Heart left ventricle (tissue), 16 donors: ENCODE results near the gene SSX1. TPM values are rescaled to one million over a fixed set of nuclear protein-coding genes. Genes with fewer than 3 reads are reported as not detected.
"Not testable (repeated sequence)": the region's sequence is repeated elsewhere in the genome, so short reads cannot be mapped to it uniquely, and the experiment has no call there.

ENCODE experiments used
- ATAC-seq, 4 donors: fragments of 200-7000 bp; cut with Tn5 transposase; one replicate each; pipeline ENCODE4 v1.9.1; 2020 to 2022; ENCODE audit warnings: moderate library complexity in 4 of 4, mild to moderate bottlenecking in 3 of 4, moderate number of reproducible peaks in 1 of 4
- DNase-seq, 5 donors: peaks; one replicate each; pipeline ENCODE4 v3.0.0-alpha.2; 2020
- H3K27ac ChIP-seq, 12 donors: fragments of 200-600 bp; sonication (generic) in 4 of 12; one replicate each; pipeline versions ENCODE4 v1.5.0 to v1.8.0; 2016 to 2022; ENCODE audit warnings: mild to moderate bottlenecking in 2 of 12
- H3K27me3 ChIP-seq, 9 donors: fragments of 200-600 bp; sonication (generic) in 2 of 9; one replicate each; pipeline versions ENCODE4 v1.5.1 to v1.8.0; 2016 to 2022; ENCODE audit warnings: mild to moderate bottlenecking in 3 of 9
- H3K36me3 ChIP-seq, 9 donors: fragments of 200-600 bp; sonication (generic) in 2 of 9; one replicate each; pipeline versions ENCODE4 v1.5.0 to v1.8.0; 2018 to 2022; ENCODE audit warnings: mild to moderate bottlenecking in 2 of 9
- H3K4me1 ChIP-seq, 12 donors: fragments of 200-600 bp; sonication (generic) in 4 of 12; one replicate each; pipeline versions ENCODE4 v1.5.0 to v1.8.0; 2016 to 2022; ENCODE audit warnings: mild to moderate bottlenecking in 3 of 12
- H3K4me3 ChIP-seq, 12 donors: fragments of 200-600 bp; sonication (generic) in 4 of 12; one replicate each; pipeline versions ENCODE4 v1.5.0 to v1.8.0; 2017 to 2022; ENCODE audit warnings: mild to moderate bottlenecking in 9 of 12, moderate library complexity in 4 of 12
- H3K9me3 ChIP-seq, 12 donors: fragments of 200-600 bp; sonication (generic) in 4 of 12; one replicate each; pipeline versions ENCODE4 v1.5.0 to v1.8.0; 2016 to 2022; ENCODE audit warnings: mild to moderate bottlenecking in 1 of 12
- POLR2A ChIP-seq, 2 donors: fragments of 450-650 bp; IDR thresholded peaks; one replicate each; pipeline ENCODE4 v1.6.1; 2017; ENCODE audit warnings: antibody characterized with exemption in 2 of 2, mild to moderate bottlenecking in 2 of 2, moderate library complexity in 2 of 2
- WGBS, 4 donors: extraction: QIAGEN DNeasy Blood & Tissue Kit in 2 of 4; methylation state at CpG; one replicate each; pipeline versions ENCODE4 v1.1.5 to v1.1.7; 2013 to 2018; 5-methylcytosine and 5-hydroxymethylcytosine counted together
- intact Hi-C, 10 donors: fragments of 100-400 bp; cut with DNase I; formaldehyde crosslinking; loops; one replicate each; pipeline versions ENCODE4 v1.11.1 to v1.14.2; 2022
- long read RNA-seq, 3 donors: library from polyadenylated mRNA; unstranded; transcript quantifications; one replicate each; pipeline ENCODE4 v2.0.0, GENCODE V29; 2020 to 2021
- polyA plus RNA-seq, 2 donors: library from polyadenylated mRNA; stranded (reverse); fragments of 200-250 nt; gene quantifications; one replicate each; pipeline ENCODE4 v1.2.3, GENCODE V29; 2013
- total RNA-seq, 9 donors: library from RNA; depleted of rRNA in 2 of 9; stranded (reverse); fragments of >200 nt in 2 of 9; fragmentation: NEBNext Ultra II Directional in 3 of 9; extraction: Animal tissue kit (Norgen Biotek cat#: 25700) in 3 of 9; gene quantifications; one replicate each; pipeline versions ENCODE4 v1.1.0 to v1.2.4, GENCODE V29; 2016 to 2023
- TF ChIP-seq, protein P1 (sequence below), 12 donors: fragments of 200-600 bp; sonication (generic) in 4 of 12; IDR thresholded peaks; one replicate each; pipeline versions ENCODE4 v1.5.0 to v1.8.0; 2018 to 2022; ENCODE audit warnings: antibody characterized with exemption in 12 of 12, mild to moderate bottlenecking in 5 of 12
- donor health status: ischemic (EF 13 %, LVEDD 7.1; RV severe dilation, severe dysfunction).
- donor health status: healthy with polysubstance abuse.
- donor health status: DM: no; HTN: yes; CAD: no.
- donor health status: DM: no; HTN: no; CAD: no.
- donor health status: ischemic (EF 25% LVEDD 6.9; RV normal size, moderate dysfunction).
- donor health status: ischemic (EF 25% LVEDD 5.7; RV mildly dilated, moderate dysfunction).
- donor health status: healthy.
- donor health status: DM: yes; HTN: yes; CAD: no.
- donor health status: ischemic (EF 35%, LVEDD 5.7; RV mildly dilated, moderate dysfunction).
- donor health status: nonischemic (EF 11% LVEDD 7.7; RV severe dilation, severe dysfunction).
- donor health status: DM: yes; HTN: yes; CAD: no.
- donor health status: PGD.
- donor health status: ischemic (EF 29% LVEDD 5.4; RV normal size, mild dysfunction).
- donor health status: nonischemic (EF 23%, LVEDD 6.1; RV moderate dilation, normal function).

The SSX1 gene, protein sequence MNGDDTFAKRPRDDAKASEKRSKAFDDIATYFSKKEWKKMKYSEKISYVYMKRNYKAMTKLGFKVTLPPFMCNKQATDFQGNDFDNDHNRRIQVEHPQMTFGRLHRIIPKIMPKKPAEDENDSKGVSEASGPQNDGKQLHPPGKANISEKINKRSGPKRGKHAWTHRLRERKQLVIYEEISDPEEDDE
- total RNA-seq, result not detected
- not detected for polyA plus RNA-seq
- long read RNA-seq, donor 1, result 0 reads
- long read RNA-seq, donor 2, result 0 reads
- long read RNA-seq, donor 3, result 0 reads

DNA sequence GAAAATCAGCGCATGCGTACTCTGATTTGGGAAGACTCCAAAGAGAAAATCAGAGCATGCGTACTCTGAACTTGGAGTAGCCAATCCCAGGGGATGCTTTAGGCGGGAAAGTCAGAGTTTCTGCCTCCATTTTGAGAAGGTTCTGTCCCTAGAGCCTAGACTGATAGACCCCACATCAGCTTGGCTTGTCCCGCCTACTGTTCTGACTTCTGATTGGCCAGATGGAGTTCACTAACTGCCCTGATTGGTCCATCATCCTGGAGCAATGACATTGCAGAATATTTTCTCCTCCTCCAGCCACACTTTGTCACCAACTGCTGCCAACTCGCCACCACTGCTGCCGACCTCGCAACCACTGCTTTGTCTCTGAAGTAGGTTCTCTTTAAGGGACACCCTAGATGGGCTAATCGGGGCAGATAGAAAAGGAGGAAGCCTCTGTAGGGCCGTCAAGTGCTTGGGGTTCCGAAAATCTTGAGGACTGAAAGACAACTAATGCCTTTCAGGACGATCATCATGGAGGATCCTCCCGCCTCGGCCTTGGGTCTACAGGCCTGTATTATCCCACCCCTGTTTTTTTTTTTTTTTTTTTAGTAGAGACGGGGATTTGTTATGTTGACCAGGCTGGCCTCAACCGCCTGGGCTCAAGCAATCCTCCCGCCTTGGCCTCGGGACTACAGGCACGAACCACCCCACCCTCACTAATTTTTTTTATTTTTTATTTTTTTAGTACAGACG, at the start of gene SSX1:
SSX1 (plus strand) TSS at position 331 of the 735 bp plus-strand sequence. CDS start 1,850 bp downstream, outside the sequence.
- ATAC-seq, H3K4me1 ChIP-seq, H3K4me3 ChIP-seq, H3K36me3 ChIP-seq, intact Hi-C loops, DNase-seq, H3K27ac ChIP-seq, H3K9me3 ChIP-seq, H3K27me3 ChIP-seq: not testable (repeated sequence)
- WGBS, 4 donors, result 87 to 95% (median 91%) methylated on average over 20 of the region's 20 CpGs

DNA sequence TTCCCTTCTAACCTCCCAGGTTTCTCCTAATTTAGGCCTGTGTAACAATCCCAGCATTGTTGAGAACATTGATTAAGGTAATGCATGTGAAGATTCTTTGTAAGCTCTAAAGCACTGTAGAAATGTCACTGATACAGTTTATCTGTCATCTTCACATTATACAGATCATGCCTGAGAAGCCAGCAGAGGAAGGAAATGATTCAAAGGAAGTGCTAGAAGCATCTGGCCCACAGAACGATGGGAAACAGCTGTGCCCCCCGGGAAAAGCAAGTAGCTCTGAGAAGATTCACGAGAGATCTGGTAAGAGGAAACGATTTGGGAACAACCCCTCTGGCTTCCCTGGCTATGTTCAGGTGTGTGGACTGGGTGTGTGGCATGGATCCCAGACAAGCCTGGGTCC, 40.9 kb upstream of the SSX1 start:
- DNase-seq, ATAC-seq, H3K4me1 ChIP-seq, H3K4me3 ChIP-seq, intact Hi-C loops, H3K36me3 ChIP-seq, H3K9me3 ChIP-seq, H3K27ac ChIP-seq: not testable (repeated sequence)
- peaks cover 0 to 16% (median 0%) of the 10 kb centered on the region in 9 donors for H3K27me3 ChIP-seq
- 24 to 42% (median 30%) methylated on average over 4 of the region's 4 CpGs for WGBS, 4 donors

DNA sequence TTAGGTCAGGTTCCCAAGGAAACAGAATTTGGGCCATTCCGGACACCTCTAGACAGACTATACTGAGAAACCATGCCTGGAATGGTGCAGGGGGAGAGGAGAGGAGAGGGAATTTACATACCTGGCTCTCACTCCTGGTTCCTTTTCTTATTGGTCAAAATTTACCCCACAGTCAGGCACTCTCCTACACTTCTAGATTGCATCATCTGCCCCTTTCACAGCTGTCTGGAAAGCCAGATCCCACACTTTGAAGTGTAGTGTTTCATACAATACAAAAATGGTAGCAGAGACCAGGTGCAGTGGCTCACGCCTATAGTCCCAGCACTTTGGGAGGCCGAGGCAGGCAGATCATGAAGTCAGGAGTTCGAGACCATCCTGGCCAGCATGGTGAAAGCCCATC, 31.0 kb upstream of the SSX1 start:
- H3K27ac ChIP-seq, intact Hi-C loops, H3K4me1 ChIP-seq, DNase-seq, H3K9me3 ChIP-seq, H3K27me3 ChIP-seq, H3K4me3 ChIP-seq, H3K36me3 ChIP-seq, ATAC-seq: not testable (repeated sequence)
- WGBS, 4 donors, result 76 to 89% (median 88%) methylated on average over 4 of the region's 4 CpGs

- ATAC-seq, H3K36me3 ChIP-seq, intact Hi-C loops, DNase-seq, H3K4me1 ChIP-seq, H3K27me3 ChIP-seq, H3K4me3 ChIP-seq, H3K9me3 ChIP-seq, H3K27ac ChIP-seq: not testable (repeated sequence)
- 37 to 64% (median 57%) methylated on average over 4 to 6 of the region's 6 CpGs for WGBS, 4 donors
Measured at GRCh38 chrX:48252945-48253344, 2.2 kb upstream of the SSX1 start.

- H3K4me1 ChIP-seq, H3K9me3 ChIP-seq, DNase-seq, intact Hi-C loops, H3K4me3 ChIP-seq, ATAC-seq, H3K27ac ChIP-seq, H3K27me3 ChIP-seq, H3K36me3 ChIP-seq: not testable (repeated sequence)
Measured at GRCh38 chrX:48274365-48274764, 19.2 kb downstream of the SSX1 start.

DNA sequence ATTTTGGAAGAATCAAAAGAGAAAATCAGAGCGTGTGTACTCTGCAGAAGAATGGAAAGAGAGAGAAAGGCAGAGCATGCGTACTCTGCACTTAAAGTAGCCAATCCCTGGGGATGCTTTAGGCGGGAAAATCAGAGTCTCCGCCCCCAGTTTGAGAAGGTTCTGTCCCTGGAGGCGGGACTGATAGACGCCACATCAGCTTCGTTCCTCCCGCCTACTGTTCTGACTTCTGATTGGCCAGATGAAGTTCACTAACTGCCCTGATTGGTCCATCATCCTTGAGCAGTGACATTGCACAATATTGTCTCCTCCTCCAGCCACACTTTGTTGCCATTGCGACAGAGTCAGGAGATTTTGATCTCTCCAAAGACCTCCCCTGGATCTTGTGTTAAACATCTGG, 23.8 kb downstream of the SSX1 start:
- Histone ChIP-seq H3K9me3 (no peaks in the 10 kb centered on the region), H3K4me1 (no peaks in the 10 kb centered on the region), H3K4me3 (no peak overlapping the region), H3K27me3 (no peaks in the 10 kb centered on the region), H3K27ac (no peak overlapping the region), H3K36me3 (no peaks in the 10 kb centered on the region)
- intact Hi-C loops, result no loop called here
- ATAC-seq (no peak), DNase-seq (peak in 3 of 5 donors; percentile 6 to 27 (median 11))
- 77 to 86% (median 79%) methylated on average over 9 of the region's 9 CpGs for WGBS, 4 donors
- TF ChIP-seq, protein P1, sequence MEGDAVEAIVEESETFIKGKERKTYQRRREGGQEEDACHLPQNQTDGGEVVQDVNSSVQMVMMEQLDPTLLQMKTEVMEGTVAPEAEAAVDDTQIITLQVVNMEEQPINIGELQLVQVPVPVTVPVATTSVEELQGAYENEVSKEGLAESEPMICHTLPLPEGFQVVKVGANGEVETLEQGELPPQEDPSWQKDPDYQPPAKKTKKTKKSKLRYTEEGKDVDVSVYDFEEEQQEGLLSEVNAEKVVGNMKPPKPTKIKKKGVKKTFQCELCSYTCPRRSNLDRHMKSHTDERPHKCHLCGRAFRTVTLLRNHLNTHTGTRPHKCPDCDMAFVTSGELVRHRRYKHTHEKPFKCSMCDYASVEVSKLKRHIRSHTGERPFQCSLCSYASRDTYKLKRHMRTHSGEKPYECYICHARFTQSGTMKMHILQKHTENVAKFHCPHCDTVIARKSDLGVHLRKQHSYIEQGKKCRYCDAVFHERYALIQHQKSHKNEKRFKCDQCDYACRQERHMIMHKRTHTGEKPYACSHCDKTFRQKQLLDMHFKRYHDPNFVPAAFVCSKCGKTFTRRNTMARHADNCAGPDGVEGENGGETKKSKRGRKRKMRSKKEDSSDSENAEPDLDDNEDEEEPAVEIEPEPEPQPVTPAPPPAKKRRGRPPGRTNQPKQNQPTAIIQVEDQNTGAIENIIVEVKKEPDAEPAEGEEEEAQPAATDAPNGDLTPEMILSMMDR (IDR thresholded peaks at IDR 0.05), result no peak
- TF ChIP-seq POLR2A (IDR thresholded peaks at IDR 0.05), result no peak

- DNase-seq, H3K4me3 ChIP-seq, H3K27ac ChIP-seq, H3K27me3 ChIP-seq, H3K36me3 ChIP-seq, H3K9me3 ChIP-seq, H3K4me1 ChIP-seq, ATAC-seq, intact Hi-C loops: not testable (repeated sequence)
- WGBS, 4 donors, result 75 to 92% (median 85%) methylated on average over 3 of the region's 3 CpGs
Measured at GRCh38 chrX:48280729-48281128, 25.5 kb downstream of the SSX1 start.
